Cardiac fibroblast (primary cell): Measurements from ENCODE around the gene LDHB.
"Not testable (repeated sequence)": the region's sequence is repeated elsewhere in the genome, so short reads cannot be mapped to it uniquely, and the experiment has no call there.

Source experiments
- DNase-seq, 2 donors: peaks; one replicate each; pipeline versions ENCODE4 v3.0.0 to v3.0.0-alpha.2; 2010; ENCODE audit warnings: low read depth in 2 of 2
- H3K4me3 ChIP-seq, 2 donors: replicated peaks in 1 of 2; 1 replicate in 1 of 2; 2 replicates in 1 of 2; pipeline ENCODE4 v1.5.1; 2011; ENCODE audit warnings: low read depth in 2 of 2, low read length in 2 of 2, mild to moderate bottlenecking in 2 of 2, moderate library complexity in 1 of 2
- CTCF ChIP-seq: IDR thresholded peaks from one replicate; pipeline ENCODE4 v1.5.1; 2011; ENCODE audit warnings: low read depth, mild to moderate bottlenecking, low read length, inconsistent platforms

LDHB gene

DNA sequence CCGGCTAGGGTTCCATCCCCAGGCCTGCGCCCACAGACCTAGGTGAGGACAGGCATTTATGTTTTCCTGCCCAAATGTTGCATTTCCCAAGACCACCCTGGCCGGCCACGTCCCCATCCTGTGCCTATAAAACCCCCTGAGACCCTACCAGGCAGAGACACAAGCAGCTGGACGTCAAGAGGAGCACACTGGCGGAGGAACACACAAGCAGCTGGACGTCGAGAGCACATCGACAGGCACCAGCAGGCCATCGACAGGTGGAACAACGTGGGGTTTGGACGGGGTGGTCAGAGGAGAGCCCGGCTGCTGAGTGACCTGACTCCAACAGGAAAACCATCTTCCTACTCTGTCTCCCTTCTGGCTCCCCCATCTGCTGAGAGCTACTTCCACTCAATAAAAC lies 19.6 kb upstream of the LDHB start:
- DNase-seq = no peak
- no peak for TF ChIP-seq CTCF
- H3K4me3 ChIP-seq = no peak overlapping the region

GRCh38 chr12:21676776-21677175 lies 19.1 kb upstream of the LDHB start:
- DNase-seq = no peak
- H3K4me3 ChIP-seq = no peak overlapping the region
- no peak for TF ChIP-seq CTCF

- no peak for TF ChIP-seq CTCF
- no peak for DNase-seq
- H3K4me3 ChIP-seq = no peak overlapping the region
Measured at GRCh38 chr12:21675641-21676040, 18.0 kb upstream of the LDHB start.

GRCh38 chr12:21675096-21675495 lies 17.5 kb upstream of the LDHB start:
- TF ChIP-seq CTCF = no peak
- no peak for DNase-seq
- H3K4me3 ChIP-seq = no peak overlapping the region

DNA sequence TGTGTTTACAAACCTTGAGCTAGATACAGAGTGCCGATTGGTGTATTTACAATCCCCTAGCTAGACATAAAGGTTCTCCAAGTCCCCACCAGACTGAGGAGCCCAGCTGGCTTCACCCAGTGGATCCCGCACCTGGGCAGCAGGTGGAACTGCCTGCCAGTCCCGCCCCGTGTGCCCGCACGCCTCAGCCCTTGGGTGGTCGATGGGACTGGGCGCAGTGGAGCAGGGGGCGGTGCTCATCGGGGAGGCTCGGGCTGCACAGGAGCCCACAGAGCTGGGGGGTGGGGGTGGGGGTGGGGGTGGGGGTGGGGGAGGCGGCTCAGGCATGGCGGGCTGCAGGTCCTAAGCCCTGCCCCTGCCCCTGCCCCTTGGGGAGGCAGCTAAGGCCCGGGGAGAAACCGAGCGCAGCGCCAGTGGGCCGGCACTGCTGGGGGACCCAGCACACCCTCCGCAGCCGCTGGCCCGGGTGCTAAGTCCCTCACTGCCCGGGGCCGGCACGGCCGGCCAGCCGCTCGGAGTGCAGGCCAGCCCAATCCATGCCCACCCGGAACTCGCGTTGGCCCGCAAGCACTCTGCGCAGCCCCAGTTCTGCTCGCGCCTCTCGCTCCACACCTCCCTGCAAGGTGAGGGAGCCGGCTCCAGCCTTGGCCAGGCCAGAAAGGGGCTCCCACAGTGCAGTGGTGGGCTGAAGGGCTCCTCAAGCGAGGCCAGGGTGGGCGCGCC lies 16.3 kb upstream of the LDHB start:
- H3K4me3 ChIP-seq, DNase-seq: not testable (repeated sequence)

DNA sequence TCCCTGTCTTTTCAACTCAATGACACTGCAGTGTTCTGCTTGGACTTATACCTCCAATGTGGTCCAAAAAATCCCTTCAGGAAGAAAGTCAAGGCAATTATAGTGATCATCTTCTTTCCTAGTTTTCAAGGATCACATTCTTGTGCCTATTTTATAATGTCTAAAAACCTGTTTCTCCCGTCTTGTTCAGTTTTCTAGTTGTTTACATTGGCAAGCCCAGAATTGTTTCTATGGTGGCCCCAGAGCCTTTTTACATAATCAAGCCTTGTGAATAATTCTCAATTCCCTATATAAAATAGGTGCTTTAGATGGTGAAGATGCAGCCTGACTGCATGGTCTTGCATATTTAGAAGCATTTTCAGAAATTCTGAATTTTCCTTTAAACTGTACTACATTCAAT lies 14.5 kb upstream of the LDHB start:
- DNase-seq = no peak
- TF ChIP-seq CTCF = no peak
- H3K4me3 ChIP-seq = no peak overlapping the region

GRCh38 chr12:21666722-21667121 lies 9.1 kb upstream of the LDHB start:
- H3K4me3 ChIP-seq = no peak overlapping the region
- no peak for DNase-seq
- no peak for TF ChIP-seq CTCF
